Mesendoderm (in vitro differentiated cells): Measurements from ENCODE around the gene EFCAB10.

ENCODE experiments used
- DNase-seq: peaks from one replicate; pipeline ENCODE4 v3.0.0; 2013
- H2AK5ac ChIP-seq: 2 replicates; pipeline ENCODE4 v1.6.1; 2013; ENCODE audit warnings: low read length, inconsistent platforms
- H2BK120ac ChIP-seq: 2 replicates; pipeline ENCODE4 v1.6.1; 2013; ENCODE audit warnings: low read depth, mild to moderate bottlenecking, low read length, moderate library complexity, mixed read lengths
- H2BK15ac ChIP-seq: replicated peaks from 2 replicates; pipeline ENCODE4 v1.6.1; 2013; ENCODE audit warnings: low read depth, mild to moderate bottlenecking, moderate library complexity
- H2BK5ac ChIP-seq: 2 replicates; pipeline ENCODE4 v1.6.1; 2013; ENCODE audit warnings: low read length, inconsistent platforms
- H3K18ac ChIP-seq: 2 replicates; pipeline ENCODE4 v1.6.1; 2013; ENCODE audit warnings: mild to moderate bottlenecking, low read length, mixed read lengths
- H3K23ac ChIP-seq: one replicate; pipeline ENCODE4 v1.6.1; 2013; ENCODE audit warnings: low read length
- H3K27ac ChIP-seq: 2 replicates; pipeline ENCODE4 v1.5.1; 2013; ENCODE audit warnings: low read depth, mild to moderate bottlenecking, inconsistent platforms, low read length, moderate library complexity
- H3K27me3 ChIP-seq: 2 replicates; pipeline ENCODE4 v1.6.1; 2013; ENCODE audit warnings: low read length, control low read depth, mild to moderate bottlenecking, inconsistent platforms; ENCODE audit not compliant: insufficient read depth, poor library complexity
- H3K36me3 ChIP-seq: 2 replicates; pipeline ENCODE4 v1.6.1; 2013; ENCODE audit warnings: low read length, inconsistent platforms; ENCODE audit not compliant: control insufficient read depth, insufficient read depth
- H3K4ac ChIP-seq: one replicate; pipeline ENCODE4 v1.6.1; 2013; ENCODE audit warnings: low read depth, mild to moderate bottlenecking, low read length, moderate library complexity
- H3K4me1 ChIP-seq: 2 replicates; pipeline ENCODE4 v1.6.1; 2013; ENCODE audit warnings: low read depth, low read length, inconsistent platforms; ENCODE audit not compliant: control insufficient read depth
- H3K4me2 ChIP-seq: 2 replicates; pipeline ENCODE4 v1.6.1; 2013; ENCODE audit warnings: low read length
- H3K4me3 ChIP-seq: 2 replicates; pipeline ENCODE4 v1.5.1; 2013; ENCODE audit warnings: mild to moderate bottlenecking, low read length
- H3K56ac ChIP-seq: one replicate; pipeline ENCODE4 v1.6.1; 2013; ENCODE audit warnings: low read length
- H3K79me1 ChIP-seq: 2 replicates; pipeline ENCODE4 v1.6.1; 2013; ENCODE audit warnings: low read length, inconsistent platforms
- H3K79me2 ChIP-seq: 2 replicates; pipeline ENCODE4 v1.6.1; 2013; ENCODE audit warnings: mild to moderate bottlenecking, low read length; ENCODE audit not compliant: control insufficient read depth, insufficient read depth
- H3K9ac ChIP-seq: 2 replicates; pipeline ENCODE4 v1.6.1; 2013; ENCODE audit warnings: low read length, inconsistent platforms
- H4K5ac ChIP-seq: one replicate; pipeline ENCODE4 v1.6.1; 2013; ENCODE audit warnings: low read length
- H4K8ac ChIP-seq: one replicate; pipeline ENCODE4 v1.6.1; 2013; ENCODE audit warnings: low read depth, mild to moderate bottlenecking, control low read depth, low read length, moderate library complexity
- WGBS: extraction: QIAGEN DNeasy Blood & Tissue Kit; methylation state at CpG from one replicate; pipeline ENCODE4 v1.1.7; 2013; ENCODE audit warnings: low lambda C conversion rate, missing lambda C conversion rate; ENCODE audit not compliant: insufficient coverage; ENCODE audit errors: extremely low coverage; 5-methylcytosine and 5-hydroxymethylcytosine counted together

The EFCAB10 gene

DNA sequence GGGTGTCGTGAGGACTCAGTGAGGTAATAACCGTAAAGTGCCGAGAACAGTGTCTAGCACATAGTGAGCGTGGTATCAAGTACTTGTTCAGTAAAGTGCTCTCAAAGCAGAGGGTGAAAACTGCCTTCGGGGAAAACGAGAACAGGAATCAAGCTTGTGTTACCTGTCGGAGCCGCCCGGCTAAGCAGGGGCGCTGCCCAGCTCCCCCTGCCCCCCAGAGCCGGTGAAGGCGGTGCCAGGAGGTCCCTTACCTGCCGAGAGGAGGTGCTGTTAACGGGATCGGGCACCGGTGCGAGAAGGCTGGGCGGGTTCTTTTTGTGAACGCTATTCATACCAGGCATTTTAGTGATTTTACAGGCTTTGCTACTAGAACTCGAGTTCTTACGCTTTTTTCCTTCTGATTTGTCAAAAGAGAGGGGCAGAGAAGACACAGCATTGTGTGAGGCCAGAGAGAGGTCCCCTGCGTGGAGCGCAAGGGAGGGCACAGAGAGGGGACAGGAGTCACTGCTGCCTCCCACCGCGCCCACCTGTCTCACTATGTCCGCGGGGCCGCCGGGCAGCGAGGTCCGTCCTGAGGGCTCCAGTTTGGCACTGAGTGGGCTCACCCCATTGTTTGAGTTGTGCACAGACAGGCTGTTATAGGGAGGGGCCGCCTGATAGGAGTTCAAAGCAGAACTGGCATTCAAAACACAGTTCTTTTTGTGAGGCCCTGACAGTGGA lies 32.5 kb upstream of the EFCAB10 start:
- no peak overlapping the region for H3K18ac ChIP-seq
- no peak overlapping the region for H2BK120ac ChIP-seq
- no peak overlapping the region for H3K23ac ChIP-seq
- H2BK5ac ChIP-seq: no peak overlapping the region
- H3K79me2 ChIP-seq: no peaks in the 10 kb centered on the region
- no peaks in the 10 kb centered on the region for H3K27me3 ChIP-seq
- H3K4me2 ChIP-seq: no peak overlapping the region
- no peak for DNase-seq
- H3K9ac ChIP-seq: no peak overlapping the region
- no peak overlapping the region for H2AK5ac ChIP-seq
- H4K8ac ChIP-seq: no peak overlapping the region
- H3K4me1 ChIP-seq: no peaks in the 10 kb centered on the region
- no peak overlapping the region for H2BK15ac ChIP-seq
- H3K79me1 ChIP-seq: no peaks in the 10 kb centered on the region
- peaks cover 6% of the 10 kb centered on the region for H3K36me3 ChIP-seq
- no peak overlapping the region for H3K4ac ChIP-seq
- no peak overlapping the region for H4K5ac ChIP-seq
- no CpG with 5 or more reads among the region's 32 CpGs for WGBS
- no peak overlapping the region for H3K4me3 ChIP-seq
- H3K56ac ChIP-seq: no peak overlapping the region
- no peak overlapping the region for H3K27ac ChIP-seq

GRCh38 chr7:105612806-105613205 lies 31.5 kb upstream of the EFCAB10 start:
- no peak overlapping the region for H3K4me2 ChIP-seq
- no peak overlapping the region for H4K5ac ChIP-seq
- H3K27ac ChIP-seq: no peak overlapping the region
- no peak overlapping the region for H3K23ac ChIP-seq
- H3K27me3 ChIP-seq: no peaks in the 10 kb centered on the region
- H3K4ac ChIP-seq: no peak overlapping the region
- H2BK15ac ChIP-seq: no peak overlapping the region
- H3K79me1 ChIP-seq: no peaks in the 10 kb centered on the region
- no peak for DNase-seq
- H2BK5ac ChIP-seq: no peak overlapping the region
- H4K8ac ChIP-seq: no peak overlapping the region
- no peaks in the 10 kb centered on the region for H3K4me1 ChIP-seq
- H2BK120ac ChIP-seq: no peak overlapping the region
- no peak overlapping the region for H3K4me3 ChIP-seq
- no peak overlapping the region for H3K56ac ChIP-seq
- peaks cover 6% of the 10 kb centered on the region for H3K36me3 ChIP-seq
- H3K9ac ChIP-seq: no peak overlapping the region
- H2AK5ac ChIP-seq: no peak overlapping the region
- H3K18ac ChIP-seq: no peak overlapping the region
- no CpG with 5 or more reads among the region's 9 CpGs for WGBS
- no peaks in the 10 kb centered on the region for H3K79me2 ChIP-seq

DNA sequence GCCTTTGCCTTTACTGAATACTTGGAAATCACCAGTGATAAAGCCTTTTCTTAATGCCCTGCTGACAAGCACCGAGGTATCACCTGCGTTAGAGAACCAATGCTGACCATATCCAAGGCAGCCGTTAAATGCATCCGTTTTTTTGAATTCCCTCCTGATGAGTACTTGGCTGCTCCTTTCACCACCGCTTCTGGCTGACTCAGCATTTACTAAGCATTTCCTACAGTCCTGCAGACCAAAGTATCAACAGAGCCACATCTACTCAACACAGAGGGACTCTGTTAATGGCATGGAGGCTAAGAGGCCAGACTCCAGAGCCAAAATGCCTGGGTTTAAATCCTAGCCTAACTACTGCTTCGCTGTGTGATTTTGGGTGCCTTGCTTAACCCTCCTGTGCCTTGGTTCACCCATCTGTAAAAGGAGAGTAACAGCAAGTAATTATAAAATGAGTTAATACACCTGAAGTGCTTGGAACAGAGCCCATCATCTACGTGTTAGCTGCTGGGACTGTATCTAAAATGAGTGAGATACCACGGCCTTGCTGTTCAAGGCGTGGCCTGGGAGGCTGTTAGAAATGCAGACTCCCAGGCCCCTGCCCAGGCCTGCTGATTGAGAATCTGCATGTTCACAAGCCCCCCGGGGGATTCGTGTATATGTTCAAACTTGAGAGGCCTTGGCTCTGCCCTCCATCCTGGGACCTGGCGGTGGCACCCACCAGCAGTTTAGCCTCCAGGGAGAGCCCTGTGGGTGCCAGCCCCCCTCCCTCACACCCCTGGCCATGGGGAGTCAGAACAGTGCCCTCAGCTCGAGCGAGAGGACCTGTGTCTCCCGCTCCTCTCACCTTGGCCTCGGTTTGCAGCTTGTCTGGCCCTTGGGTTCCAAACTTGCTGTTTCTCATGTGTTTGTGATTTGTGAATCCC lies 30.8 kb upstream of the EFCAB10 start:
- WGBS: no CpG with 5 or more reads among the region's 16 CpGs

DNA sequence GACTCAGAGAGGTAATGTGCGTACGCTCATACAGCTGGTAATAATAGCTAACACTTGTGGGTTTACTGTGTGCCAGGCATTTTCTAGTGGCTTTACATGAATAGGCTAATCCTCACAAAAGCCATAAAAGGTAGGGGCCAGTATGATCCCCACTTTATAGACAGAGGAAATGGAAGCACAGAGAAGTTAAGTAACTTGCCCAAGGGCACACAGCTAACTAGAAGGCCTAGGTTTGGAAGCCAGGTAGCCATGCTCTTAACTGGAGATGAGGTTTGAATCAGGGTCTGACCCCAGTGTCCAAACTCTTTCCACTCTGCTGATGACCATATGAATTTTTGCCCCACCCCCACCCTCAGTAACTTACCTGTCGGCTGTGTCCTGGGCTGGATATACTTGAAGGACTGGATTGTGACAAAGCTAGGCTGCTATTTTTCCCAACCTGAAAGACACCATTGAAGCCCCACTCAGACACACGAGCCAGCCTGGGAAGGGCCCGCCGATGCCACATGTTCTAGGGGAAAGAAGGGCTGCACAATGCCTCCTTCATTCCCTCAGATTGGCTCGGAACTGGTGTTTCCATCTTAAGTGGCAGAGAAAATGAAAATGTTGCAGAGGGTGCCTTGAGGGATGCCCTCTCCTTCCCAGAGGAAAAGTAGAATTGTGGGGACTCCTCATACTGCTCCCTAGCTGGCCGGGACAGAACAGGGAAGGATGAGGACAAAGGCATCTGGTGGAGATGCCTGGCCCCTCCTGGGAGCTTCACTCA lies 29.1 kb upstream of the EFCAB10 start:
- no peak overlapping the region for H4K8ac ChIP-seq
- no peaks in the 10 kb centered on the region for H3K4me1 ChIP-seq
- no peak overlapping the region for H3K56ac ChIP-seq
- no peak overlapping the region for H3K18ac ChIP-seq
- no peak overlapping the region for H2AK5ac ChIP-seq
- WGBS: no CpG with 5 or more reads among the region's 8 CpGs
- H2BK120ac ChIP-seq: no peak overlapping the region
- H3K9ac ChIP-seq: no peak overlapping the region
- H3K4me2 ChIP-seq: no peak overlapping the region
- DNase-seq: no peak
- no peaks in the 10 kb centered on the region for H3K79me2 ChIP-seq
- H3K23ac ChIP-seq: no peak overlapping the region
- H3K4me3 ChIP-seq: no peak overlapping the region
- no peaks in the 10 kb centered on the region for H3K79me1 ChIP-seq
- no peak overlapping the region for H2BK5ac ChIP-seq
- no peak overlapping the region for H3K27ac ChIP-seq
- no peak overlapping the region for H4K5ac ChIP-seq
- no peak overlapping the region for H2BK15ac ChIP-seq
- H3K4ac ChIP-seq: no peak overlapping the region
- H3K36me3 ChIP-seq: peaks cover 6% of the 10 kb centered on the region
- no peaks in the 10 kb centered on the region for H3K27me3 ChIP-seq

More for the DNA sequence above, 30.8 kb upstream of the EFCAB10 start:
- Histone ChIP-seq H2BK15ac (no peak overlapping the region), H3K27ac (no peak overlapping the region), H3K18ac (no peak overlapping the region), H3K27me3 (no peaks in the 10 kb centered on the region), H3K79me1 (no peaks in the 10 kb centered on the region), H4K8ac (no peak overlapping the region), H3K23ac (no peak overlapping the region), H3K79me2 (no peaks in the 10 kb centered on the region), H2AK5ac (no peak overlapping the region), H3K36me3 (peaks cover 6% of the 10 kb centered on the region), H3K4me3 (no peak overlapping the region), H2BK120ac (no peak overlapping the region), H3K4ac (no peak overlapping the region), H3K4me1 (no peaks in the 10 kb centered on the region), H3K4me2 (no peak overlapping the region), H3K9ac (no peak overlapping the region), H3K56ac (no peak overlapping the region), H4K5ac (no peak overlapping the region), H2BK5ac (no peak overlapping the region)
- DNase-seq: no peak

- H3K4me1 ChIP-seq: peaks cover 4% of the 10 kb centered on the region
- WGBS: no CpG with 5 or more reads among the region's 19 CpGs
- no peaks in the 10 kb centered on the region for H3K36me3 ChIP-seq
- no peak overlapping the region for H3K23ac ChIP-seq
- H3K4me3 ChIP-seq: no peak overlapping the region
- H2BK120ac ChIP-seq: no peak overlapping the region
- no peaks in the 10 kb centered on the region for H3K27me3 ChIP-seq
- H4K5ac ChIP-seq: no peak overlapping the region
- H2BK5ac ChIP-seq: no peak overlapping the region
- no peak overlapping the region for H3K9ac ChIP-seq
- no peak overlapping the region for H2BK15ac ChIP-seq
- no peak for DNase-seq
- H3K4ac ChIP-seq: no peak overlapping the region
- no peak overlapping the region for H3K27ac ChIP-seq
- no peak overlapping the region for H3K18ac ChIP-seq
- no peak overlapping the region for H4K8ac ChIP-seq
- no peak overlapping the region for H2AK5ac ChIP-seq
- H3K79me2 ChIP-seq: no peaks in the 10 kb centered on the region
- no peak overlapping the region for H3K4me2 ChIP-seq
- no peak overlapping the region for H3K56ac ChIP-seq
- no peaks in the 10 kb centered on the region for H3K79me1 ChIP-seq
These were observed 21.3 kb upstream of the EFCAB10 start for GRCh38 chr7:105602325-105603305.
